Measurements from ENCODE around the gene CAMKK2. TPM values are rescaled to one million over a fixed set of nuclear protein-coding genes. Genes with fewer than 3 reads are reported as not detected.

The CAMKK2 gene
- total and polyA plus RNA-seq, 2 of the 4 experiments (the other 2 are of a cell fraction), result 15.2 to 24.7 TPM

DNA sequence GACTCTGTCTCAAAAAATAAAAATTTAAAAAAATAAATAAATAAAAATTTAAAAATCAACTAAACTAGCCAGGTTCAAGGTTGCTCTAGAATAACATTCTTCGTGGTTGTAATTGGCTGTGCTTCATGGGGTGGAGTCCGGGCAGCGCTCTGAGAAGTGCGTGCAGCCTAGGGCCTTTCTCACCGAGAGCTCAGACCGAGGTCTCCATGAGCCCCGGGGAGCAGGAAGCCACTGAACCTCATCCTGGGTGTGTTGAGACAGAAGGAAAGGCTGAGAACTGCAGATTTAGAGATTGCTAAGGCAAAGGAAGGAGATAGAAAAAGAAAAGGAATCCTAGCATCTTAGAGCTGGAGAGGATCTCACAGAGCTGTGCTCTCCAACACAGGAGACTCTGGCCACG, 71.9 kb downstream of the CAMKK2 start:
- ATAC-seq (ENCODE audit: low read depth), result no peak
- no peak overlapping the region for H3K4me3 ChIP-seq (ENCODE audit: insufficient read depth, low read depth, low read length)
- H3K36me3 ChIP-seq (ENCODE audit: control insufficient read depth, insufficient read depth, low read length), result peaks cover 4% of the 10 kb centered on the region; the same call in 1 of the 2 replicates

More for the DNA sequence above, 71.9 kb downstream of the CAMKK2 start:
- Histone ChIP-seq H4K8ac (ENCODE audit: low read depth in 2 of 2, low read length in 2 of 2) (no peak overlapping the region), H3K14ac (replicated peaks; ENCODE audit: low read depth, low read length) (no peak overlapping the region), H2AK5ac (ENCODE audit: low read depth, low read length) (no peak overlapping the region), H3K79me1 (ENCODE audit: low read depth in 1 of 2, low read length in 2 of 2) (no peaks in the 10 kb centered on the region), H4K91ac (ENCODE audit: insufficient read depth, low read depth, low read length) (no peak overlapping the region), H3K23ac (ENCODE audit: low read depth, low read length) (no peak overlapping the region), H3K9me1 (ENCODE audit: insufficient read depth, low read length) (0 out of 2 replicates have a peak, but pooled peaks cover 3% of the 10 kb centered on the region), H3K27me3 (ENCODE audit: control insufficient read depth, insufficient read depth, low read length) (no peaks in the 10 kb centered on the region), H3K9ac (ENCODE audit: low read depth, low read length) (no peak overlapping the region), H2BK120ac (ENCODE audit: low read depth, low read length) (no peak overlapping the region), H3K18ac (ENCODE audit: low read depth, low read length) (no peak overlapping the region), H4K5ac (ENCODE audit: low read depth, low read length) (no peak overlapping the region), H3K27ac (ENCODE audit: insufficient read depth, low read length) (no peak overlapping the region), H2AK9ac (replicated peaks; ENCODE audit: low read depth, low read length, poor library complexity) (no peak overlapping the region), H2BK5ac (ENCODE audit: low read depth, low read length, poor library complexity, severe bottlenecking) (no peak overlapping the region), H3K56ac (ENCODE audit: extremely low read depth, insufficient read depth, low read length) (no peak overlapping the region), H2AFZ (replicated peaks; ENCODE audit: low read length, poor library complexity) (no peak overlapping the region), H3K4me2 (ENCODE audit: low read depth, low read length) (no peak overlapping the region), H4K20me1 (ENCODE audit: insufficient read depth, low read length) (no peaks in the 10 kb centered on the region), H3K4ac (ENCODE audit: low read depth, low read length) (no peak overlapping the region), H3K4me1 (ENCODE audit: control insufficient read depth, insufficient read depth, low read length) (no peaks in the 10 kb centered on the region), H2BK15ac (ENCODE audit: low read depth, low read length) (no peak overlapping the region), H3K9me3 (ENCODE audit: control insufficient read depth, insufficient read depth, low read length) (no peaks in the 10 kb centered on the region), H2BK20ac (ENCODE audit: low read depth, low read length) (no peak overlapping the region)
- DNase-seq, result no peak
- no TSS peak for BruUV-seq (replicated peaks)
- TF ChIP-seq FOS (IDR thresholded peaks at IDR 0.05; ENCODE audit: low read depth, low read length) (no peak), RCOR1 (IDR thresholded peaks at IDR 0.05; ENCODE audit: insufficient replicate concordance, low read length) (no peak), RAD21 (IDR thresholded peaks at IDR 0.05; ENCODE audit: low read length) (no peak), MXI1 (IDR thresholded peaks at IDR 0.05; ENCODE audit: borderline replicate concordance, low read depth, low read length) (no peak), MAZ (IDR thresholded peaks at IDR 0.05; ENCODE audit: borderline replicate concordance, low read depth, low read length) (no peak), POLR2A (IDR thresholded peaks at IDR 0.05; ENCODE audit: low read depth, low read length) (no peak), BHLHE40 (IDR thresholded peaks at IDR 0.05; ENCODE audit: low read depth, low read length) (no peak), SMC3 (IDR thresholded peaks at IDR 0.05; ENCODE audit: low read depth, low read length) (no peak), CHD1 (IDR thresholded peaks at IDR 0.05; ENCODE audit: low read depth, low read length) (no peak), NFE2L2 (IDR thresholded peaks at IDR 0.05; ENCODE audit: low read depth, low read length) (no peak), RFX5 (IDR thresholded peaks at IDR 0.05; ENCODE audit: low read depth, low read length) (no peak), CEBPB (IDR thresholded peaks at IDR 0.05; ENCODE audit: low read depth, low read length) (no peak), MAFK (IDR thresholded peaks at IDR 0.05; ENCODE audit: low read depth, low read length) (no peak)
- TF ChIP-seq, protein P1, sequence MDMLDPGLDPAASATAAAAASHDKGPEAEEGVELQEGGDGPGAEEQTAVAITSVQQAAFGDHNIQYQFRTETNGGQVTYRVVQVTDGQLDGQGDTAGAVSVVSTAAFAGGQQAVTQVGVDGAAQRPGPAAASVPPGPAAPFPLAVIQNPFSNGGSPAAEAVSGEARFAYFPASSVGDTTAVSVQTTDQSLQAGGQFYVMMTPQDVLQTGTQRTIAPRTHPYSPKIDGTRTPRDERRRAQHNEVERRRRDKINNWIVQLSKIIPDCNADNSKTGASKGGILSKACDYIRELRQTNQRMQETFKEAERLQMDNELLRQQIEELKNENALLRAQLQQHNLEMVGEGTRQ (IDR thresholded peaks at IDR 0.05; ENCODE audit: low read depth, low read length), result no peak
- TF ChIP-seq, protein P2, sequence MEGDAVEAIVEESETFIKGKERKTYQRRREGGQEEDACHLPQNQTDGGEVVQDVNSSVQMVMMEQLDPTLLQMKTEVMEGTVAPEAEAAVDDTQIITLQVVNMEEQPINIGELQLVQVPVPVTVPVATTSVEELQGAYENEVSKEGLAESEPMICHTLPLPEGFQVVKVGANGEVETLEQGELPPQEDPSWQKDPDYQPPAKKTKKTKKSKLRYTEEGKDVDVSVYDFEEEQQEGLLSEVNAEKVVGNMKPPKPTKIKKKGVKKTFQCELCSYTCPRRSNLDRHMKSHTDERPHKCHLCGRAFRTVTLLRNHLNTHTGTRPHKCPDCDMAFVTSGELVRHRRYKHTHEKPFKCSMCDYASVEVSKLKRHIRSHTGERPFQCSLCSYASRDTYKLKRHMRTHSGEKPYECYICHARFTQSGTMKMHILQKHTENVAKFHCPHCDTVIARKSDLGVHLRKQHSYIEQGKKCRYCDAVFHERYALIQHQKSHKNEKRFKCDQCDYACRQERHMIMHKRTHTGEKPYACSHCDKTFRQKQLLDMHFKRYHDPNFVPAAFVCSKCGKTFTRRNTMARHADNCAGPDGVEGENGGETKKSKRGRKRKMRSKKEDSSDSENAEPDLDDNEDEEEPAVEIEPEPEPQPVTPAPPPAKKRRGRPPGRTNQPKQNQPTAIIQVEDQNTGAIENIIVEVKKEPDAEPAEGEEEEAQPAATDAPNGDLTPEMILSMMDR (conservative IDR thresholded peaks at IDR 0.05; ENCODE audit: low read depth, low read length), result no peak
- TF ChIP-seq, protein P3, sequence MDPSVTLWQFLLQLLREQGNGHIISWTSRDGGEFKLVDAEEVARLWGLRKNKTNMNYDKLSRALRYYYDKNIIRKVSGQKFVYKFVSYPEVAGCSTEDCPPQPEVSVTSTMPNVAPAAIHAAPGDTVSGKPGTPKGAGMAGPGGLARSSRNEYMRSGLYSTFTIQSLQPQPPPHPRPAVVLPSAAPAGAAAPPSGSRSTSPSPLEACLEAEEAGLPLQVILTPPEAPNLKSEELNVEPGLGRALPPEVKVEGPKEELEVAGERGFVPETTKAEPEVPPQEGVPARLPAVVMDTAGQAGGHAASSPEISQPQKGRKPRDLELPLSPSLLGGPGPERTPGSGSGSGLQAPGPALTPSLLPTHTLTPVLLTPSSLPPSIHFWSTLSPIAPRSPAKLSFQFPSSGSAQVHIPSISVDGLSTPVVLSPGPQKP (IDR thresholded peaks at IDR 0.05; ENCODE audit: borderline replicate concordance, low read depth, low read length), result no peak
- dilution Hi-C loops (cut with HindIII; ENCODE audit: low sequenced_read_pairs, unreplicated experiment) (no loop called here), in situ Hi-C loops (cut with MboI; ENCODE audit: low sequenced_read_pairs) (no loop called here), intact Hi-C loops (cut with micrococcal nuclease) (no loop called here)
- ChIA-PET POLR2A (ENCODE audit: unreplicated experiment) (interaction anchor here (0.7 kb wide), 1 partner anchor 1987 kb away, joined by 7 read pairs; no protein-coding TSS in a partner anchor), CTCF (interaction anchor here (1.2 kb wide), 1 partner anchor 9 kb away, joined by 3 read pairs; no protein-coding TSS in a partner anchor)
- WGBS, 2 experiments (ENCODE audit: extremely low coverage in 2 of 2, insufficient read length in 1 of 2), result 92% methylated on average over 6 of the region's 8 CpGs; no CpG with 5 or more reads in 1 of the 2 experiments
